Endothelial cell of umbilical vein (primary cell): ENCODE data around the gene AKT1. TPM values are rescaled to one million over a fixed set of nuclear protein-coding genes. Genes with fewer than 3 reads are reported as not detected.

Experiments used
- BruUV-seq: library from RNA; stranded (reverse); fragments of 400-500 nt; replicated peaks from 2 replicates; lab custom pipeline; 2021; lab: Mats Ljungman, UMichigan
- CTCF ChIA-PET: fragments of 300-600, 350-600 bp; sonication (Branson Sonifier 250); formaldehyde crosslinking; loops from one replicate; lab custom pipeline; 2021; ENCODE audit warnings: antibody characterized with exemption, inconsistent platforms; lab: Charles Lee
- POLR2A ChIA-PET: fragments of 300-600, 350-600 bp; sonication (Branson Sonifier 250); formaldehyde crosslinking; loops from one replicate; lab custom pipeline; 2021; ENCODE audit warnings: antibody characterized with exemption, inconsistent platforms; lab: Charles Lee
- DNase-seq: peaks from one replicate; pipeline ENCODE4 v3.0.0-alpha.2; 2011; ENCODE audit warnings: low read depth, low spot score
- FAIRE-seq: peaks from 2 replicates; lab custom pipeline; 2011; peaks lifted over from hg19 to GRCh38; lab: Jason Lieb, UNC
- H2AFZ ChIP-seq: 2 replicates; pipeline ENCODE4 v1.6.0; 2012; ENCODE audit warnings: low read depth, low read length, control low read depth, inconsistent platforms
- H3K27ac ChIP-seq: 2 replicates; pipeline ENCODE4 v1.5.1; 2011; ENCODE audit warnings: low read depth, mild to moderate bottlenecking, control low read depth, low read length, moderate library complexity; ENCODE audit not compliant: insufficient read depth
- H3K27me3 ChIP-seq, 2 experiments: 2 replicates each; pipeline versions ENCODE4 v1.6.0 to v1.6.1; 2011; ENCODE audit warnings: low read length in 2 of 2, mixed read lengths in 1 of 2; ENCODE audit not compliant: control insufficient read depth in 2 of 2, insufficient read depth in 2 of 2
- H3K36me3 ChIP-seq, 2 experiments: 2 replicates in 1 of 2; 3 replicates in 1 of 2; pipeline ENCODE4 v1.5.1; 2011; ENCODE audit warnings: low read length in 2 of 2, mild to moderate bottlenecking in 1 of 2, moderate library complexity in 1 of 2; ENCODE audit not compliant: control insufficient read depth in 2 of 2, insufficient read depth in 2 of 2; ENCODE audit errors: extremely low read depth in 1 of 2
- H3K4me1 ChIP-seq: 3 replicates; pipeline ENCODE4 v1.5.1; 2011; ENCODE audit warnings: mild to moderate bottlenecking, low read length; ENCODE audit not compliant: control insufficient read depth, insufficient read depth; ENCODE audit errors: extremely low read depth
- H3K4me2 ChIP-seq: 2 replicates; pipeline ENCODE4 v1.6.1; 2011; ENCODE audit warnings: low read length, control low read depth, mixed read lengths; ENCODE audit not compliant: insufficient read depth
- H3K4me3 ChIP-seq, 3 experiments: fragments of 200-600 bp in 1 of 3; sonication (generic), shearing (Covaris generic) in 1 of 3; replicated peaks in 1 of 3; 2 replicates each; pipeline ENCODE4 v1.5.1; 2011 to 2016; ENCODE audit warnings: control low read depth in 3 of 3, low read length in 3 of 3, mild to moderate bottlenecking in 2 of 3, inconsistent platforms in 1 of 3, low read depth in 1 of 3, moderate library complexity in 1 of 3; ENCODE audit not compliant: insufficient read depth in 1 of 3
- H3K79me2 ChIP-seq: 2 replicates; pipeline ENCODE4 v1.6.0; 2012; ENCODE audit warnings: low read length, inconsistent platforms; ENCODE audit not compliant: control insufficient read depth, insufficient read depth
- H3K9ac ChIP-seq: replicated peaks from 2 replicates; pipeline ENCODE3; 2011; ENCODE audit warnings: low read length, control low read depth; ENCODE audit not compliant: insufficient read depth; ENCODE audit errors: extremely low read depth
- H3K9me1 ChIP-seq: replicated peaks from 3 replicates; pipeline ENCODE4 v1.6.0; 2011; ENCODE audit warnings: mild to moderate bottlenecking, low read length; ENCODE audit not compliant: control insufficient read depth, insufficient read depth; ENCODE audit errors: extremely low read depth
- H3K9me3 ChIP-seq: replicated peaks from 2 replicates; pipeline ENCODE4 v1.5.1; 2012; ENCODE audit warnings: low read length, inconsistent platforms; ENCODE audit not compliant: control insufficient read depth, insufficient read depth
- H4K20me1 ChIP-seq: replicated peaks from 2 replicates; pipeline ENCODE3; 2011; ENCODE audit warnings: mild to moderate bottlenecking, low read length; ENCODE audit not compliant: control insufficient read depth, insufficient read depth; ENCODE audit errors: extremely low read depth
- CTCF ChIP-seq, 2 donors: IDR thresholded peaks; 1 replicate in 1 of 2; 2 replicates in 1 of 2; pipeline ENCODE4 v1.5.1; 2011; ENCODE audit warnings: low read length in 2 of 2, mild to moderate bottlenecking in 2 of 2, moderate library complexity in 2 of 2, control low read depth in 1 of 2, inconsistent platforms in 1 of 2, low read depth in 1 of 2; ENCODE audit not compliant: insufficient read depth in 1 of 2; ENCODE audit errors: extremely low read depth in 1 of 2
- EZH2 ChIP-seq: IDR thresholded peaks from 2 replicates; pipeline ENCODE4 v1.6.1; 2012; ENCODE audit warnings: borderline replicate concordance, low read depth, mild to moderate bottlenecking, moderate library complexity, low read length, inconsistent platforms; ENCODE audit not compliant: severe bottlenecking
- FOS ChIP-seq: IDR thresholded peaks from 2 replicates; pipeline ENCODE4 v1.6.1; 2011; ENCODE audit warnings: mild to moderate bottlenecking, low read length, moderate library complexity, borderline replicate concordance; ENCODE audit not compliant: insufficient read depth
- GATA2 ChIP-seq: IDR thresholded peaks from 2 replicates; pipeline ENCODE4 v1.7.0; 2011; ENCODE audit warnings: low read depth, mild to moderate bottlenecking, moderate library complexity, mixed read lengths, low read length; ENCODE audit not compliant: insufficient read length, insufficient read depth
- JUN ChIP-seq: IDR thresholded peaks from 2 replicates; pipeline ENCODE4 v1.6.1; 2011; ENCODE audit warnings: borderline replicate concordance, low read depth; ENCODE audit not compliant: insufficient read length, insufficient read depth
- MAX ChIP-seq: IDR thresholded peaks from 2 replicates; pipeline ENCODE4 v1.6.1; 2011; ENCODE audit not compliant: insufficient read depth, insufficient read length
- MYC ChIP-seq: IDR thresholded peaks from one replicate; pipeline ENCODE4 v1.6.1; 2011; ENCODE audit warnings: mild to moderate bottlenecking, low read depth, low read length
- POLR2A ChIP-seq: IDR thresholded peaks from 2 replicates; pipeline ENCODE4 v1.6.1; 2012; ENCODE audit warnings: low read depth, mild to moderate bottlenecking, control low read depth, low read length
- POLR2AphosphoS5 ChIP-seq: IDR thresholded peaks from 2 replicates; pipeline ENCODE4 v1.6.1; 2012; ENCODE audit warnings: low read depth, mild to moderate bottlenecking, control low read depth, low read length, moderate library complexity; ENCODE audit not compliant: insufficient read depth
- dilution Hi-C: fragments of 300-500 bp; cut with MboI; formaldehyde crosslinking; loops from one replicate; pipeline ENCODE4 v1.15.0; 2019; ENCODE audit warnings: low sequenced_read_pairs; ENCODE audit not compliant: extremely low pct_ligation_motif_present
- intact Hi-C: fragments of 100-400 bp; cut with micrococcal nuclease; formaldehyde crosslinking; loops from one replicate; pipeline ENCODE4 v1.10.0; 2022
- polyA plus RNA-seq, 4 experiments: library from polyadenylated mRNA; depleted of rRNA in 3 of 4; stranded (reverse) in 3 of 4; unstranded in 1 of 4; fragments of >200 nt; gene quantifications; 2 replicates each; pipeline versions ENCODE4 v1.2.1 to v1.2.3, GENCODE V29; 2011 to 2012; ENCODE audit warnings: missing spikeins in 1 of 4
- total RNA-seq: library from RNA; stranded (reverse); gene quantifications from 2 replicates; pipeline ENCODE4 v1.2.3, GENCODE V29; 2021

AKT1 gene
- total and polyA plus RNA-seq, 2 donors (not counting 3 experiments of a cell fraction or from before 2014, with no cell fraction given), result 177 to 191 TPM

- peaks cover 2 to 24% of the 10 kb centered on the region in 2 experiments for H3K36me3 ChIP-seq
- TF ChIP-seq MYC, result no peak
- no peak for TF ChIP-seq FOS
- TF ChIP-seq CTCF (IDR thresholded peaks at IDR 0.05; ENCODE audit: extremely low read depth in 1 of 2, insufficient read depth in 1 of 2, low read depth in 1 of 2, low read length in 2 of 2), result no peak
- no peak for TF ChIP-seq JUN
- TF ChIP-seq GATA2, result no peak
- no peak for TF ChIP-seq POLR2A
- TF ChIP-seq MAX, result no peak
- no peak for TF ChIP-seq EZH2
- TF ChIP-seq POLR2AphosphoS5, result no peak
- no peaks in the 10 kb centered on the region for H3K9me1 ChIP-seq
- dilution Hi-C loops, result no loop called here
- H3K4me3 ChIP-seq, result no peak overlapping the region
- no peaks in the 10 kb centered on the region for H4K20me1 ChIP-seq
- intact Hi-C loops, result no loop called here
- H3K9ac ChIP-seq, result no peak overlapping the region
- peaks cover 7% of the 10 kb centered on the region for H3K4me1 ChIP-seq
- FAIRE-seq (no peak), DNase-seq (no peak)
- H3K79me2 ChIP-seq, result peaks cover 70% of the 10 kb centered on the region
- no peak overlapping the region for H3K4me2 ChIP-seq
- no peak overlapping the region for H2AFZ ChIP-seq
- H3K9me3 ChIP-seq, result no peaks in the 10 kb centered on the region
- H3K27ac ChIP-seq, result no peak overlapping the region
- H3K27me3 ChIP-seq, result no peaks in the 10 kb centered on the region
- ChIA-PET CTCF (no interaction called here), POLR2A (no interaction called here)
- no TSS peak for BruUV-seq
Measured at GRCh38 chr14:104789752-104790743, 5.5 kb downstream of the AKT1 start.
